GM21717 (cell line): ENCODE data around the gene PEX14.

Experiments
- ATAC-seq: cut with Tn5 transposase; IDR thresholded peaks from one replicate; pipeline ENCODE4 v1.9.1; 2021; ENCODE audit warnings: mild to moderate bottlenecking, moderate library complexity; ENCODE audit not compliant: unreplicated experiment

PEX14 gene

DNA sequence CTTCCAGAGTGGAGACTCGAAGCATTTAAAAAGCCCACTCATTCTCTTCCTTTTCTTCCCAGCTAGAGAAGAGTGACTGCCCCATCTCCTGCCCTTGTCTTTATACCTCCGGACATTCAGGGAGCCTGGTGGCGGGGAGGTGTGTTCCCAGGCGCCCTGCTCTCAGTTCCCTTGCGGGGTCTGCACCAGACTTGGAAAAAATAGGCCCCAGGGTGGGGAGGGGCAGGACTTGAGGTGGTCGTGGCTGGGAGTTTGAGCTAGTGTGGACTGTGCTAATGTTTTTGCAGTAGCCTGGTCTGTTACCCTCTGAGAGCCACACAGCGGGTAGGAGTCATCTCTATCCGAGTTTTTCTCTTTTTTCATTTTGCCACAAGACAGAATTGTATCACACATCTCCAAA, 139.1 kb downstream of the PEX14 start:
- ATAC-seq, result no peak

DNA sequence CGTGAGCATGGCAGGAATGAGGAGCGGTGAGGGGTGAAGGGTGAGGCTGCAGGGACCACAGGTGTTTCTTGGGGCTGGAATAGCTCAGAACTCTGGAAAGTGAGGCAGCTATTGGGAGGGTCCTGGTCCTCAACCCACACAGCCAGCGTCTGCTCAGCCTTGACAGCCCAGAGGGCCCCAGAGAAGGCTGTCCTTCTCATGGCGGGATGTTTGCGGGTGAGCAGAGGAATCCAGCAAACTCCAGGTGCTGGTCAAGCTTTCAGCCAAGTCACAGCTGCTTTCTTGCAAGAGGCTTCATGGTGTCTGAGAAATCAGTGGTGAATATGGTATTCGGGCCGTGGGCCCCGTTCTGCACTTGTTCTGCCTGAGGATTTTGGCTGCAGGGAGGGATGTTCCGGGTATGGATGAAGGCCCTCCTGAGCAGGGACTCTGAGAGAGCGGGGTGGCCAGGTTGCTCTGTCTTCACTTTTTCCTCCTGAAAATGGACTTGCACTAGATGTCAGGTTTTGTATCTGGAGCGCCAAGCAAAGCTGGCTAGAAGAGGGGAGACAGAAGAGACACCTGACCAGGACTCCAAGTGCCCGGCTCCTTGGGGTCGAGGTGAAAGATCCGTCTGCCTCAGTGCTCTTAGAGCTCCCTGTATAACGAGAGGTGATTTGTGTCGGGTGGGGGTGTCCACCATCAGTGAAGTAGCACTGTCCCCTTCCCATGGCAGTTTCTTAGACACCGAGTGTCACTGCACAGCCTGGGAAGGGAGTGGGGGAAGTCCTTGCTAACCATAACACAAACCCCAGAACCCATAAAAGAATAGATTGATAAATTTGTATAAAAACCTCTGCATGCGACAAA, 139.9 kb downstream of the PEX14 start:
- no peak for ATAC-seq

DNA sequence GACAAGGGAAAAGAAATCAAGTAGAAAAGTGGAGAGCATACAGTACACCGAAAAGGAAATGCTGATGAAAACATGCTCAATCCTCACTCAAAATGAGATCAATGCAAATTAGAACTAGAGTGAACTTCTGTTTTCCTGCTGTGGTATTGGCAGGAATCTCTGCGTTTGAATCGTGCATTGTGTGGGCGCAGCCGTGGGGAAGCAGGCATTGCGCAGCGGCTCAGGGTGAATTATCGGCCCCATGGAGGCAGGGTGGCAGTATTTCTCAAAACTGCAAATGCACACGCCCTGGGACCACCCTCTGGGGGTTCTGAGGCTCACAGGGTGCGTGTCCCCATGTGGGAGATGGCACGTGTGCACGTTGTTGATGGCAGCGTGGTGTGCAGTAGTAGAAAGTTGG, 140.6 kb downstream of the PEX14 start:
- no peak for ATAC-seq

DNA sequence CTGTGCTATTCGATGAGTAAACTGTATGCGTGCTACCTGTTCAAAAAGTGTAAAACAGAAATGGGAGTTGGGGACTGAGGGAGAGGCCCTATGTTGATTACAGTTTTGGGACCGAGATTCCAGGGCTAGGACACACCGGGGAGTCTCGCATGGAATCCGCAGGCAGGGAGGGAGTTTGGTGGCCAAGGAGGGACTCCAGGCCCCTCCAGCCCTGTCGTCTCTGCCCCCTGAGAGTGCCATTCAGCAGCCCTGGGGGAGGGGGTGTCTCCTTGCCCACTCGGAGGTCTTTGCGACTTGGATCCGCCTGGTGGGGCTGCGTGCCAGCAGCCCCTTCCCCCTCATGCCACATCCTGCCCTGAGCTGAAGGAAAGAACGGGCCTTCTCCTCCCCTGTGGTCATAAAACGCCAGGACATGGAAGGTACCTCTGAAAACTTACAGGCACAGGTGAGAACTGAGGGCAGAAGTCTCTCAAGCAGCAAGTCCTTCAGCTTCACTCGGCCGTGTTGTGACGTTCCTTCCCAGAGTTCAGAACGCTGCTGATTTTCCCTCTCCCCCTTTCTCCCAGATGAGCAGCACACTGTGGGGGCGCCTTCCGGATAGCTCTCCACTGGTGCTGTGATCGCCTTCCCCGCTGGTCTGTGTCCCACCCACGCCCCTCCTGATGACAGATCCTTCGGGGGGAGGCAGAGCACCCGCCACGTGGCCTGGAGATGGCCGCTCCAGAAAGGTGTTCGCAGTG, 141.4 kb downstream of the PEX14 start:
- ATAC-seq, result no peak

- no peak for ATAC-seq
Observed at GRCh38 chr1:10616696-10617095, 141.9 kb downstream of the PEX14 start.

- no peak for ATAC-seq
Observed at GRCh38 chr1:10617318-10617717, 142.6 kb downstream of the PEX14 start.

DNA sequence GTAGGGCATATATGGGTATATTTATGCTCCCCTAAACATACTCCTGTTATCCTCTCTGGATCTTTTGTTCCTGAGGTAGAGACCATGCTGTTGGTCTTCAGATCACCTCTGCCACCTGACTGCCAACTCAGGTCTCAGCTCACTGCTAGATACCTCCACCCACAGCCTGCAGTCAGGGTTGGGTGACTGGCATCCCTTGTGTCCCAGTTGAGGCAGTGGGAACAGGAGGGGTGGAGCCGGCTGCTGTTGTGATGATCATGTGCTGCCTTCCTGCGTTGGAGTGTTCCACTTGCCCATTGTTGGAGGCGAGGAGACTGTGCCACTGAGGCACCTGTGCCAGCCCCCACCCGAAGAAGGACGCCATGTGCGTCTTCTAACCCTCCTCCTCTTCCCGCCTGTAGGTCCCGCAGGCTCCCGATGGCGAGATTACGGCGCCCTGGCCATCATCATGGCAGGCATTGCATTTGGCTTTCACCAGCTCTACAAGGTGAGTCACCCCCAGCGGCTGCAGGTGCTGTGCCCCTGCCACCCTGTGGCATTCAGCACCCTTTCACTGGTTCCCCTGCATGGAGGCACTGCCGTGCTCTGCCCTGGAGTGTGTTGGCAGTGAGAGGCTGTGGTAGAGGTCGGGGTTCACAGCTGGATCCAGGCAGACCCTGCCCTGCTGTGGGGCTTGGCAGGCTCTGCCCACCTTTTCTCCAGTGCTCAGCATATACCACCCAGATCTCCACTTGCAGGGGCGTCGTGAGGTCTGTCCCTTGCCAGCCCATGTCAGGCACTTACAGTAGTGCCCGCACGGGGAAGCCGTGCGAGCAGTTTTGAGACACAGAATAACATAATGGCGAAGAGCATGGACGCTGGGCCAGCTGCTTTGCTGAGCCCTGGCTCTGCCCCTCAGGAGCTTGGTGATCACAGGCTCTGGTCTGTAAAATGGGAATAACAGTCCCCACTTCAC, 143.5 kb downstream of the PEX14 start:
- no peak for ATAC-seq

DNA sequence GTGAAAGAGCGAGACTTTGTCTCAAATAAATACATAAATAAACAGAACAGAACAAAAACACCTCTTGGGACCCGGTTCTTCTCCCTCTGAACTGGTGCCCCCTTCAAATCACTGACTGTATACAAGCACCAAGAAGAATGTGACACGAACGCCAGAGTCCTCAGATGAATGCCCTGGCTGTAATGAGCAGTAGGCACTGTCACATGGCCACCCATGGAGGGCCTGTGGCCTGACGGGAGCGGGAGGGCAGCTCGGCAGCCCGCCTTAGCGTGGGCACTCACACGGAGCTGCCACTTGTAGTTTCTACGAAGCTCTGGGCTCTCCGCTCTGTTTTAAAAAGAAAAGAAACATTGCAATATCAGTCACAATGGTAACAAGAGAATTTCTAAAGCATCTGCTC, 146.0 kb downstream of the PEX14 start:
- no peak for ATAC-seq

GRCh38 chr1:10621906-10622305, 147.2 kb downstream of the PEX14 start:
- no peak for ATAC-seq

- no peak for ATAC-seq
Observed at GRCh38 chr1:10622910-10623685, 148.3 kb downstream of the PEX14 start.

DNA sequence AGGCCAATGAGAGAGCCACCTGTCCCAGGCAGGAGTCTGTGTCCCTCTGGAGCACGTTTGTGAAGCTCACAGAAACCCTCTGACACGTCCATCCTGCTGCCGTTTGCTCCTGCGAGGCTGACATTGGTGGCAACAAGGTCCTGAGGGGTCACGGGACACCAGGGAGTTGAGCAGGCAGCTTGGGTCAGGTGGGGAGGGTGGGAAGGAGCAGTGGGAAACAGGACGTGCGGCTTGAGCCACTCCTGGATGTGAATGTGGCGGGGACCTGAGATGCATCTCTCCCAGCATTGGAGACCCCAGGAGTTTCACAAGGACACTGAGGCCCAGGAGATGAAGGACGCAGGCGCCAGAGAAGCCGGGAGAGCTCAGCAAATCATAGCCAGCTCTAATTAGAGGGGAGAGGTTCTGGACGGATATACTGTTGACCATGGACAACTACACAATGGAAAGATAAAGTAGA, 149.0 kb downstream of the PEX14 start:
- no peak for ATAC-seq

- ATAC-seq, result no peak
Observed at GRCh38 chr1:10624256-10625050, 149.7 kb downstream of the PEX14 start.

DNA sequence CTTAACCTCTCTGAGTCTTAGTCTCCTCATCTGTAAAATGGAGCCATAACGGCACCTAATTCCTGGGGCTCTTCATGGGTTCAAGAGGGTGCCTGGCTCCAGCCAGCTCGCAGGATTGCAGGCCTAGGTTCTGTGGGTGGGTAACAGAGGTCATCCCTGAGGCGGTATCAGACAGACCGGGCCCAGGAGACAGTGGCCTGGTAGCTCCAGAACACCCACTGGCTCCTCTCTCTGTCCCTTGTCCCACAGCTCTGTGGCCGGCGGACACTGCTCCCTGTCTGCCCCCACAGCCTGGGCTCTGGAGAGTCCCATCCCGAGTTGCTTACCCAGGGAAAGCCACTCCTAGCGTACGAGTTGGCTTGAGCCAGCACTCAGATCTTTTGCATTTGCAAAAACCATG, 150.3 kb downstream of the PEX14 start:
- no peak for ATAC-seq

DNA sequence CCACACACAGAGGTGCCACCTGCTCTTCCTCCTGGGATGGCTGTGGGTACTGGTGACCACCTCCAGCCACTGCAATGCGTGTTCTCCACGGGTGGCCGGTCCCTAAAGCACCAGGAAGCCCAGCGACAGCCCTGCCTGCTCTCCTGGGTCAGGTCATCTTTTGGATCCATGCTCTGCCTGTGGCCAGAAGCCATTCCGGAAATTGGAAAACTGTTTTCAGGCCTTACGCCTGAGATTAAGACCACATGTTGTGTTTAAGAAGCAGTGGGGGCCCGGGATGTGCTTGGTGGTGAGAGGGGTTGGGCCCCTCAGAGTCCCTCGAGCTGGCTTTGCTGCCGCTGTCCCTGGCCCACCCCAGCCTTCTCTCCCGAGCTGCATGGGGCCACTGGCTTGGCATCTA, 150.8 kb downstream of the PEX14 start:
- ATAC-seq, result no peak

DNA sequence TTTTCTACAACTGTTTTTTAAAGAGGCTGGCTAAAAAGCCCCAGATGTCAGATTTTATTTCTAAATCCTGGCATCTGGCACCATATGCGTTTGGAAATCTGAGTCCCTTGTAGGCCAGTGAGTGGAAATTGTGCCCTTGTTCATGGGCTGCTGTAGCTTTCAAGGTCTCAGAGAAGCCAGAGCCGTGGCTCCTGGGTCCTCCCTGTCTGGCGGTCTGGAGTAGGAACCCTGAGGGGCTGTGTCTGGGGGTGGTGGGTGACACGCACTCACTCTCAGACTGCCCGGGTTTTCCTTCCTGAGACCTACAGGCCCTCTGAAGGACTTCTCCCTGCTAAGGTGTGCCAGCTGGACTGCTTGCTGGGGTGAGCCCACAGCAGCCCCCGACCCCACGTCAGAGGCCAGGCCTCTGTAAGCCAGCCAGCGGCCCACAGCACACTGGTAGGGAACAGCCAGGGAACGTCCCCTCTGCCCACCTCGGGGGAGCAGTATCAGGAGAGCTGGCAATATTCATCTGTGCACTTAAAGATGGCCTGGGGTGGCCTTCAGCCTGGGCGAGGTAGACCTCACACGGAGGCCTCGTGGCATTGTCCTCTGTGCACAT, 151.5 kb downstream of the PEX14 start:
- ATAC-seq, result no peak

DNA sequence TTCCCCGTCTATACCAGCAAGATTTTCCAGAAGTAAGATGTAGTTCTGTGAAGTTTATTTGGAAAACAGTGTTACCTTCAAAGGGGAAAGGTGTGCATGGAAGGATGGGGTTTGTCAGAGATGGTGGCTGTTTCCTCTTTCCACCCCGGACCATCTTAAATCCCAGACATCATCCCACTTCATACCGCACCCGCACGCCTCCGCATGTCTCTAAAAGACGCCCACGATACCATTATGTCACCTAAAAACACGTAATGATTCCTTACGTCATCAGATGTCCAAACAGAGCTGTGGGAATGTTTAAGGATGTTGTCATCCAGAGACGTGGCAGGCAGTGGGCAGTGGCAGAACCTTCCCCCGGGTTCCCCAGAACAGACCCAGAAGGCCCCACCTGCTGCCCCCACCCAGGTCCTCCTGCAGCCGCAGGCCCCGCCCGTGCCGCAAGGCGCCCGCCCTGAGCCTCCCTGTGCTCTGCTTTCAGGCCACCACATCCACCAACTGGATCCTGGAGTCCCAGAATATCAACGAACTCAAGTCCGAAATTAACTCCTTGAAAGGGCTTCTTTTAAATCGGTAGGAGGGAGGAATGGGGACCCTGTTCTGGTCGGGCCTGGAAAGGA, 152.2 kb downstream of the PEX14 start:
- no peak for ATAC-seq

- ATAC-seq, result no peak
Observed at GRCh38 chr1:10628685-10629084, 153.9 kb downstream of the PEX14 start.

- ATAC-seq, result no peak
Observed at GRCh38 chr1:10629091-10629815, 154.5 kb downstream of the PEX14 start.
